K562 (cell line): ENCODE measurements around the gene DELE1. TPM values are rescaled to one million over a fixed set of nuclear protein-coding genes. Genes with fewer than 3 reads are reported as not detected.

Experiments
- ATF7 ChIP-seq: fragments of 450-650 bp; IDR thresholded peaks from 2 replicates; pipeline ENCODE4 v1.7.1; 2014; ENCODE audit warnings: mild to moderate bottlenecking, moderate library complexity
- CBFA2T3 ChIP-seq: fragments of 450-650 bp; IDR thresholded peaks from 2 replicates; pipeline ENCODE4 v1.6.1; 2017
- CBFB ChIP-seq: sonication (generic); formaldehyde crosslinking; IDR thresholded peaks from 2 replicates; pipeline ENCODE4 v1.4.0; 2020; ENCODE audit warnings: mild to moderate bottlenecking, missing genetic modification reagents
- DACH1 ChIP-seq: fragments of 450-650 bp; IDR thresholded peaks from 2 replicates; pipeline ENCODE4 v1.6.1; 2018; ENCODE audit not compliant: partially characterized antibody
- DNMT1 ChIP-seq: fragments of 450-650 bp; IDR thresholded peaks from 2 replicates; pipeline ENCODE4 v1.6.1; 2016; ENCODE audit warnings: antibody characterized with exemption, mild to moderate bottlenecking
- EZH2 ChIP-seq: IDR thresholded peaks from 2 replicates; pipeline ENCODE4 v1.6.1; 2012; ENCODE audit warnings: low read depth, mild to moderate bottlenecking, inconsistent platforms, low read length, borderline replicate concordance
- JUNB ChIP-seq: fragments of 450-650 bp; formaldehyde crosslinking; conservative IDR thresholded peaks from 2 replicates; pipeline ENCODE4 v1.4.0; 2020; ENCODE audit warnings: mild to moderate bottlenecking
- JUND ChIP-seq, 2 experiments: IDR thresholded peaks; 2 replicates in 1 of 2; 3 replicates in 1 of 2; pipeline ENCODE4 v1.6.1; 2011; ENCODE audit warnings: borderline replicate concordance in 2 of 2, low read depth in 2 of 2, low read length in 2 of 2, improper control_type of control experiment in 1 of 2, missing biosample characterization in 1 of 2, missing genetic modification characterization in 1 of 2, missing genetic modification reagents in 1 of 2
- KDM5B ChIP-seq: fragments of 200-600 bp; sonication (generic); IDR thresholded peaks from 2 replicates; pipeline ENCODE4 v1.6.1; 2012; ENCODE audit warnings: low read depth, mild to moderate bottlenecking, moderate library complexity, low read length, control low read depth, inconsistent platforms; ENCODE audit not compliant: insufficient replicate concordance
- RBM17 ChIP-seq: fragments of 200-400 bp; formaldehyde crosslinking; IDR thresholded peaks from 2 replicates; pipeline ENCODE4 v1.6.1; 2017; ENCODE audit warnings: low read depth, mild to moderate bottlenecking, low read length, borderline replicate concordance
- RBM25 ChIP-seq: fragments of 200-400 bp; formaldehyde crosslinking; IDR thresholded peaks from 2 replicates; pipeline ENCODE4 v1.6.1; 2018; ENCODE audit warnings: low read length, low read depth, moderate library complexity; ENCODE audit not compliant: severe bottlenecking
- RCOR1 ChIP-seq, 2 experiments: IDR thresholded peaks; 2 replicates each; pipeline ENCODE4 v1.6.1; 2012; ENCODE audit warnings: low read depth in 2 of 2, low read length in 2 of 2, borderline replicate concordance in 1 of 2, improper control_type of control experiment in 1 of 2
- SAFB2 ChIP-seq: fragments of 200-400 bp; formaldehyde crosslinking; IDR thresholded peaks from 2 replicates; pipeline ENCODE4 v1.6.1; 2018; ENCODE audit warnings: borderline replicate concordance, low read length, low read depth, moderate library complexity; ENCODE audit not compliant: severe bottlenecking
- SP1 ChIP-seq: sonication (generic); formaldehyde crosslinking; IDR thresholded peaks from 2 replicates; pipeline ENCODE4 v1.8.1; 2022; ENCODE audit warnings: mild to moderate bottlenecking, missing genetic modification reagents
- YY1 ChIP-seq, 3 experiments: IDR thresholded peaks; 2 replicates each; pipeline ENCODE4 v1.6.1; 2011; ENCODE audit warnings: low read length in 2 of 3, mild to moderate bottlenecking in 2 of 3, moderate library complexity in 2 of 3, borderline replicate concordance in 1 of 3, control low read depth in 1 of 3, low read depth in 1 of 3; ENCODE audit not compliant: insufficient read depth in 3 of 3, insufficient replicate concordance in 2 of 3, control insufficient read depth in 1 of 3, insufficient read length in 1 of 3; ENCODE audit errors: extremely low read depth in 1 of 3
- ZNF3 ChIP-seq: fragments of 250-450 bp; sonication (Bioruptor Pico); IDR thresholded peaks from 2 replicates; pipeline ENCODE4 v1.5.0; 2021; ENCODE audit warnings: mild to moderate bottlenecking, moderate library complexity
- ZNF77 ChIP-seq: fragments of 250-450 bp; sonication (Bioruptor Pico); IDR thresholded peaks from 2 replicates; pipeline ENCODE4 v1.5.0; 2020
- polyA plus RNA-seq, 8 experiments: library from polyadenylated mRNA; depleted of rRNA in 4 of 8; stranded (reverse) in 5 of 8; unstranded in 3 of 8; fragments of >200 nt; fragmentation: Nextera tagmentation in 2 of 8; fragmentation: Illumina TruSeq in 1 of 8; extraction: Ambion mirVana in 2 of 8; extraction: Trizol in 1 of 8; gene quantifications; 2 replicates each; pipeline versions ENCODE4 v1.2.1 to v1.2.3, GENCODE V29; 2011 to 2014; ENCODE audit warnings: inconsistent platforms in 1 of 8, missing spikeins in 1 of 8
- total RNA-seq, 7 experiments: library from RNA; depleted of rRNA in 6 of 7; stranded (reverse); fragments of >200 nt in 6 of 7; fragmentation: Illumina TruSeq in 2 of 7; extraction: Trizol in 2 of 7; gene quantifications; 2 replicates each; pipeline versions ENCODE4 v1.2.1 to v1.2.3, GENCODE V29; 2011 to 2021; ENCODE audit warnings: low replicate concordance in 1 of 7
- TF ChIP-seq, protein P1 (sequence below): fragments of 250-450 bp; sonication (Bioruptor Pico); IDR thresholded peaks from 2 replicates; pipeline ENCODE4 v1.8.0; 2021; ENCODE audit warnings: mild to moderate bottlenecking, moderate library complexity
- TF ChIP-seq, protein P2 (sequence below): fragments of 200-800 bp; sonication (Bioruptor generic); IDR thresholded peaks from 2 replicates; pipeline ENCODE4 v1.6.1; 2017; ENCODE audit warnings: missing genetic modification characterization, missing compliant biosample characterization
- TF ChIP-seq, protein P3 (sequence below): IDR thresholded peaks from 3 replicates; pipeline ENCODE4 v1.6.1; 2011; ENCODE audit warnings: borderline replicate concordance, mild to moderate bottlenecking; ENCODE audit not compliant: insufficient read length, insufficient read depth
- TF ChIP-seq, protein P4 (sequence below): sonication (generic); formaldehyde crosslinking; IDR thresholded peaks from 2 replicates; pipeline ENCODE4 v1.9.0; 2022; ENCODE audit warnings: mild to moderate bottlenecking, missing genetic modification reagents

The DELE1 gene
- total and polyA plus RNA-seq, 9 of the 15 experiments (the other 6 are each of a cell fraction or from before 2014, with no cell fraction given): 16.6 to 74.4 (median 49.8) TPM

DNA sequence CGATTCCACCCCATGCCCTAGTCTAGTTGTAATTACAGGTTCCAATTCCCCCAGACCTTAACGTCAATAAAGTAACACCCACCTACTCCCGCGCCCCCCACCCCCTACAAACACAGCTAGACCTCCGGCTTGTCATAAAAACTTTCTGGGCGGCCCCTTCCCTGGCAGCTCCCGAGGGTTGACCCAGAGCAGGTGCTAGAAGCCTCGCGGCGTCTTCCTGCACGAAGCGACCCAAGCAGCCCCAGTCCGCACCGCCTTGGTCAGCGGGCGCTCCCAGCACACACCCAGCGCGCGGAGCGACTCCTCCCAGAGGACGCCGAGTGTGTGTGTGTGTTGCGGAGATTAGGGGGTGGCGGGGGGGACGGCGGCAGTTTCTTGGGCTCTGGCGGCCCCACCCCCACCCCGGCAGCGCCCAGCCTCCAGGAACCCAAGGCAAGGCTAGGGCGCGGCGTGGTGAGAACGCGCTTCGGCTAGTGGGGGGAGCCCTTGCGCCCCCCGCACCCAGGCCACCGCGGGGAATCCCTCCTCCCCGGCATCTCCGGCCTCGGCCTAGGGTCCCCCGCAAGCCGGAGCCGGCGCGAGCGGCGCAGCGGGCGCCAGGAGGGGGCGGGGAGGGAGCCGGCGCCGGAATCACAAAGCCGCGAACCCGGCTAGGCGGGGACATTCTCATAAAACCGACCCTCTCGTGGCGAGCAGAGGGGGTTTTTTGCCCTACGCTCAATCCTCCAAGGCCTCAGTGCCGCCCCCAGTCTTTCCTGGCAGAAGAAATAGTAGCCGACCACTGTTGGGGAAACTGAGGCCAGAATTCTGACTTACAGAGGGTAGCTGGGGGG lies 47.7 kb upstream of the DELE1 start (continued):
- TF ChIP-seq, protein P1, sequence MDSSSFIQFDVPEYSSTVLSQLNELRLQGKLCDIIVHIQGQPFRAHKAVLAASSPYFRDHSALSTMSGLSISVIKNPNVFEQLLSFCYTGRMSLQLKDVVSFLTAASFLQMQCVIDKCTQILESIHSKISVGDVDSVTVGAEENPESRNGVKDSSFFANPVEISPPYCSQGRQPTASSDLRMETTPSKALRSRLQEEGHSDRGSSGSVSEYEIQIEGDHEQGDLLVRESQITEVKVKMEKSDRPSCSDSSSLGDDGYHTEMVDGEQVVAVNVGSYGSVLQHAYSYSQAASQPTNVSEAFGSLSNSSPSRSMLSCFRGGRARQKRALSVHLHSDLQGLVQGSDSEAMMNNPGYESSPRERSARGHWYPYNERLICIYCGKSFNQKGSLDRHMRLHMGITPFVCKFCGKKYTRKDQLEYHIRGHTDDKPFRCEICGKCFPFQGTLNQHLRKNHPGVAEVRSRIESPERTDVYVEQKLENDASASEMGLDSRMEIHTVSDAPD (CRISPR knock-in tag): no peak
- TF ChIP-seq RBM25: no peak
- 0 out of 2 replicates have a peak, but pooled peaks have one; percentile 16 for TF ChIP-seq ATF7
- TF ChIP-seq, protein P2, sequence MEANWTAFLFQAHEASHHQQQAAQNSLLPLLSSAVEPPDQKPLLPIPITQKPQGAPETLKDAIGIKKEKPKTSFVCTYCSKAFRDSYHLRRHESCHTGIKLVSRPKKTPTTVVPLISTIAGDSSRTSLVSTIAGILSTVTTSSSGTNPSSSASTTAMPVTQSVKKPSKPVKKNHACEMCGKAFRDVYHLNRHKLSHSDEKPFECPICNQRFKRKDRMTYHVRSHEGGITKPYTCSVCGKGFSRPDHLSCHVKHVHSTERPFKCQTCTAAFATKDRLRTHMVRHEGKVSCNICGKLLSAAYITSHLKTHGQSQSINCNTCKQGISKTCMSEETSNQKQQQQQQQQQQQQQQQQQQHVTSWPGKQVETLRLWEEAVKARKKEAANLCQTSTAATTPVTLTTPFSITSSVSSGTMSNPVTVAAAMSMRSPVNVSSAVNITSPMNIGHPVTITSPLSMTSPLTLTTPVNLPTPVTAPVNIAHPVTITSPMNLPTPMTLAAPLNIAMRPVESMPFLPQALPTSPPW: peak; percentile 94
- peak; percentile 84 for TF ChIP-seq CBFA2T3
- TF ChIP-seq, protein P3, sequence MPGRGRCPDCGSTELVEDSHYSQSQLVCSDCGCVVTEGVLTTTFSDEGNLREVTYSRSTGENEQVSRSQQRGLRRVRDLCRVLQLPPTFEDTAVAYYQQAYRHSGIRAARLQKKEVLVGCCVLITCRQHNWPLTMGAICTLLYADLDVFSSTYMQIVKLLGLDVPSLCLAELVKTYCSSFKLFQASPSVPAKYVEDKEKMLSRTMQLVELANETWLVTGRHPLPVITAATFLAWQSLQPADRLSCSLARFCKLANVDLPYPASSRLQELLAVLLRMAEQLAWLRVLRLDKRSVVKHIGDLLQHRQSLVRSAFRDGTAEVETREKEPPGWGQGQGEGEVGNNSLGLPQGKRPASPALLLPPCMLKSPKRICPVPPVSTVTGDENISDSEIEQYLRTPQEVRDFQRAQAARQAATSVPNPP: no peak
- no peak for TF ChIP-seq KDM5B
- TF ChIP-seq YY1 (IDR thresholded peaks at IDR 0.05; ENCODE audit: borderline replicate concordance in 1 of 3, control insufficient read depth in 1 of 3, extremely low read depth in 1 of 3, insufficient read depth in 3 of 3, insufficient read length in 1 of 3, insufficient replicate concordance in 2 of 3, low read depth in 1 of 3, low read length in 2 of 3): peak in 1 of 3 experiments; percentile 18
- 0 out of 4 replicates have a peak, but pooled peaks of 1 of the 2 experiments have one; percentile 19 for TF ChIP-seq RCOR1 (IDR thresholded peaks at IDR 0.05; ENCODE audit: borderline replicate concordance in 1 of 2, low read depth in 2 of 2, low read length in 2 of 2)
- TF ChIP-seq ZNF77 (CRISPR knock-in tag): no peak
- no peak for TF ChIP-seq ZNF3
- TF ChIP-seq EZH2: no peak
- peak; percentile 48; the same call in 1 of the 2 replicates for TF ChIP-seq SP1 (CRISPR knock-in tag)
- TF ChIP-seq, protein P4, sequence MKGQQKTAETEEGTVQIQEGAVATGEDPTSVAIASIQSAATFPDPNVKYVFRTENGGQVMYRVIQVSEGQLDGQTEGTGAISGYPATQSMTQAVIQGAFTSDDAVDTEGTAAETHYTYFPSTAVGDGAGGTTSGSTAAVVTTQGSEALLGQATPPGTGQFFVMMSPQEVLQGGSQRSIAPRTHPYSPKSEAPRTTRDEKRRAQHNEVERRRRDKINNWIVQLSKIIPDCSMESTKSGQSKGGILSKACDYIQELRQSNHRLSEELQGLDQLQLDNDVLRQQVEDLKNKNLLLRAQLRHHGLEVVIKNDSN (CRISPR knock-in tag): no peak
- no peak for TF ChIP-seq SAFB2
- TF ChIP-seq CBFB (CRISPR knock-in tag): no peak
- TF ChIP-seq DACH1: no peak
- no peak for TF ChIP-seq RBM17
- TF ChIP-seq DNMT1: no peak
- TF ChIP-seq JUNB (CRISPR knock-in tag): no peak
- peak; percentile 18; the same call in 1 of the 2 replicates for TF ChIP-seq JUND (IDR thresholded peaks at IDR 0.05; ENCODE audit: borderline replicate concordance, low read depth, low read length)
- no peak for TF ChIP-seq JUND (tag; IDR thresholded peaks at IDR 0.05; ENCODE audit: borderline replicate concordance, low read depth, low read length)
